Naive thymus-derived CD4-positive, alpha-beta T cell (primary cell): ENCODE data around the gene CELF3. TPM values are rescaled to one million over a fixed set of nuclear protein-coding genes. Genes with fewer than 3 reads are reported as not detected.
A peak's percentile ranks its signal among the peaks of the same experiment; 100 is the strongest.

Source experiments
- ATAC-seq: fragments of 150-1000 bp; cut with Tn5 transposase; 2 replicates; pipeline ENCODE4 v1.10.0; 2021; ENCODE audit warnings: mild to moderate bottlenecking, moderate library complexity
- CTCF ChIA-PET: fragments of 350-600 bp; sonication (Branson Sonifier 250); formaldehyde crosslinking; loops from one replicate; lab custom pipeline; 2021; ENCODE audit warnings: antibody characterized with exemption; lab: Charles Lee
- POLR2A ChIA-PET: fragments of 350-600 bp; sonication (Branson Sonifier 250); formaldehyde crosslinking; loops from one replicate; lab custom pipeline; 2021; ENCODE audit warnings: antibody characterized with exemption, inconsistent platforms; lab: Charles Lee
- DNase-seq, 9 donors: peaks; one replicate each; pipeline versions ENCODE4 v3.0.0 to v3.0.0-alpha.2; 2020 to 2022; ENCODE audit warnings: mixed read lengths in 1 of 9
- H3K27ac ChIP-seq: one replicate; pipeline ENCODE4 v1.7.0; 2013; ENCODE audit warnings: mild to moderate bottlenecking, low read depth, low read length, moderate library complexity
- H3K27me3 ChIP-seq, 2 donors: one replicate each; pipeline ENCODE4 v1.7.0; 2013; ENCODE audit warnings: low read length in 2 of 2, mild to moderate bottlenecking in 2 of 2, moderate library complexity in 2 of 2; ENCODE audit not compliant: control insufficient read depth in 2 of 2, insufficient read depth in 2 of 2
- H3K36me3 ChIP-seq, 3 experiments: 1 replicate in 2 of 3; 2 replicates in 1 of 3; pipeline ENCODE4 v1.7.0; 2013; ENCODE audit warnings: low read length in 3 of 3, mild to moderate bottlenecking in 3 of 3, moderate library complexity in 1 of 3; ENCODE audit not compliant: insufficient read depth in 3 of 3, control insufficient read depth in 2 of 3
- H3K4me1 ChIP-seq, 2 donors: one replicate each; pipeline ENCODE4 v1.7.0; 2013; ENCODE audit warnings: low read length in 2 of 2, mild to moderate bottlenecking in 2 of 2, moderate library complexity in 1 of 2; ENCODE audit not compliant: control insufficient read depth in 2 of 2, insufficient read depth in 2 of 2
- H3K4me3 ChIP-seq: 2 replicates; pipeline ENCODE4 v1.7.0; 2013; ENCODE audit warnings: mild to moderate bottlenecking, low read length
- H3K9me3 ChIP-seq, 3 experiments: 1 replicate in 2 of 3; 2 replicates in 1 of 3; pipeline ENCODE4 v1.7.0; 2013; ENCODE audit warnings: low read length in 3 of 3; ENCODE audit not compliant: control insufficient read depth in 2 of 3
- H3K27ac Mint-ChIP-seq, 9 donors: one replicate each; pipeline ENCODE4 v1.8.0; 2020 to 2022; ENCODE audit warnings: mixed read lengths in 9 of 9, mild to moderate bottlenecking in 8 of 9, moderate library complexity in 5 of 9, inconsistent platforms in 2 of 9
- H3K27me3 Mint-ChIP-seq, 5 donors: one replicate each; pipeline ENCODE4 v1.8.0; 2021 to 2022; ENCODE audit warnings: mixed read lengths in 5 of 5, mild to moderate bottlenecking in 1 of 5
- H3K36me3 Mint-ChIP-seq, 5 donors: one replicate each; pipeline ENCODE4 v1.8.0; 2020 to 2022; ENCODE audit warnings: mixed read lengths in 5 of 5, mild to moderate bottlenecking in 3 of 5, inconsistent platforms in 1 of 5
- H3K4me1 Mint-ChIP-seq, 7 donors: one replicate each; pipeline ENCODE4 v1.8.0; 2020 to 2022; ENCODE audit warnings: mixed read lengths in 7 of 7, mild to moderate bottlenecking in 3 of 7, inconsistent platforms in 1 of 7
- H3K4me3 Mint-ChIP-seq, 10 donors: one replicate each; pipeline ENCODE4 v1.8.0; 2020 to 2022; ENCODE audit warnings: mild to moderate bottlenecking in 10 of 10, mixed read lengths in 10 of 10, moderate library complexity in 6 of 10, inconsistent platforms in 2 of 10
- H3K9me3 Mint-ChIP-seq, 11 donors: one replicate each; pipeline ENCODE4 v1.8.0; 2020 to 2022; ENCODE audit warnings: mixed read lengths in 11 of 11, mild to moderate bottlenecking in 4 of 11, inconsistent platforms in 1 of 11, moderate library complexity in 1 of 11
- intact Hi-C, 2 donors: fragments of 100-400 bp; cut with micrococcal nuclease; formaldehyde crosslinking; loops; one replicate each; pipeline ENCODE4 v1.15.1; 2023
- polyA plus RNA-seq, 2 donors: library from polyadenylated mRNA; unstranded; fragments of 300-500 nt; fragmentation: Illumina TruSeq; gene quantifications; one replicate each; pipeline ENCODE4 v1.2.3, GENCODE V29; 2021
- total RNA-seq, 6 experiments: library from RNA in 5 of 6; stranded (reverse) in 5 of 6; gene quantifications; 1 replicate in 5 of 6; 2 replicates in 1 of 6; pipeline ENCODE4 v1.2.3 and lab custom pipeline; 2021 to 2026

The CELF3 gene
- total and polyA plus RNA-seq, 7 experiments from 2014 or later, result not detected

GRCh38 chr1:151721788-151722510, 5.3 kb upstream of the CELF3 start:
- peaks cover 0 to 1% (median 0%) of the 10 kb centered on the region in 11 donors for H3K9me3 Mint-ChIP-seq
- peak overlapping the region; percentile 67 to 85 (median 80) for H3K4me3 Mint-ChIP-seq
- Histone ChIP-seq H3K9me3 (no peaks in the 10 kb centered on the region), H3K27me3 (peaks cover 3 to 4% of the 10 kb centered on the region in 2 donors), H3K27ac (no peak overlapping the region), H3K4me1 (peaks cover 9 to 14% of the 10 kb centered on the region in 2 donors), H3K36me3 (no peaks in the 10 kb centered on the region), H3K4me3 (peak overlapping the region; percentile 67)
- CTCF ChIA-PET, result interaction anchor here (1.0 to 1.3 kb wide), 2 partner anchors 10 to 12 kb away, joined by 3 to 4 read pairs; no protein-coding TSS in a partner anchor
- peaks cover 54 to 89% (median 68%) of the 10 kb centered on the region in 5 donors for H3K27me3 Mint-ChIP-seq
- intact Hi-C loops, result loop anchor here (1.0 to 5.0 kb wide), 7 partner anchors 35 to 280 kb away; partner anchors contain the start of genes TDRKH (in 2 of the 2), MRPL9 (in 1 of the 2) and SNX27 (in 1 of the 2)
- POLR2A ChIA-PET, result interaction anchor here (0.5 kb wide), 1 partner anchor 1149 kb away, joined by 3 read pairs; no protein-coding TSS in a partner anchor
- H3K27ac Mint-ChIP-seq, result no peak overlapping the region
- peaks cover 0 to 3% (median 0%) of the 10 kb centered on the region in 5 donors for H3K36me3 Mint-ChIP-seq
- H3K4me1 Mint-ChIP-seq, result peaks cover 13 to 37% (median 24%) of the 10 kb centered on the region in 7 donors
- ATAC-seq, result no peak
- no peak for DNase-seq

GRCh38 chr1:151720974-151721787, 4.6 kb upstream of the CELF3 start, which contains the start of gene RIIAD1:
TSS of gene RIIAD1 (plus strand) at chr1:151721522. CDS start at chr1:151721537, 15 bp downstream.
- Mint-ChIP-seq H3K9me3 (peaks cover 0 to 1% (median 0%) of the 10 kb centered on the region in 11 donors), H3K4me3 (peak within 1 kb of the TSS; percentile 71 to 85 (median 83)), H3K27ac (peak within 1 kb of the TSS in 8 of 9 donors; percentile 11 to 85 (median 36)), H3K4me1 (peaks cover 17 to 41% (median 26%) of the 10 kb centered on the region in 7 donors), H3K27me3 (peaks cover 54 to 88% (median 65%) of the 10 kb centered on the region in 5 donors), H3K36me3 (peaks cover 0 to 5% (median 0%) of the 10 kb centered on the region in 5 donors)
- intact Hi-C loops, result loop anchor here (1.0 to 5.0 kb wide), 7 partner anchors 36 to 279 kb away; partner anchors contain the start of genes TDRKH (in 2 of the 2), MRPL9 (in 1 of the 2) and SNX27 (in 1 of the 2)
- no peaks in the 10 kb centered on the region for H3K9me3 ChIP-seq
- no peak within 1 kb of the TSS for H3K27ac ChIP-seq
- ChIA-PET CTCF (interaction anchor here (1.3 kb wide), 1 partner anchor 13 kb away, joined by 4 read pairs; no protein-coding TSS in a partner anchor), POLR2A (no interaction called here)
- DNase-seq (peak in 8 of 9 donors; percentile 17 to 47 (median 40)), ATAC-seq (peak; percentile 85)
- H3K4me3 ChIP-seq, result peak within 1 kb of the TSS; percentile 71
- H3K27me3 ChIP-seq, result peaks cover 4 to 6% of the 10 kb centered on the region in 2 donors
- no peaks in the 10 kb centered on the region for H3K36me3 ChIP-seq
- peaks cover 9 to 14% of the 10 kb centered on the region in 2 donors for H3K4me1 ChIP-seq

GRCh38 chr1:151720554-151720953, 4.0 kb upstream of the CELF3 start:
- peaks cover 19 to 41% (median 26%) of the 10 kb centered on the region in 7 donors for H3K4me1 Mint-ChIP-seq
- peaks cover 0 to 1% (median 0%) of the 10 kb centered on the region in 11 donors for H3K9me3 Mint-ChIP-seq
- Histone ChIP-seq H3K27ac (no peak overlapping the region), H3K4me3 (peak overlapping the region; percentile 71), H3K9me3 (no peaks in the 10 kb centered on the region), H3K36me3 (no peaks in the 10 kb centered on the region), H3K4me1 (peaks cover 9 to 14% of the 10 kb centered on the region in 2 donors), H3K27me3 (peaks cover 0 to 9% of the 10 kb centered on the region in 2 donors)
- ATAC-seq (no peak), DNase-seq (peak in 1 of 9 donors; percentile 18)
- H3K4me3 Mint-ChIP-seq, result peak overlapping the region; percentile 71 to 85 (median 82)
- ChIA-PET POLR2A (no interaction called here), CTCF (interaction anchor here (1.3 kb wide), 1 partner anchor 14 kb away, joined by 4 read pairs; no protein-coding TSS in a partner anchor)
- peaks cover 54 to 88% (median 65%) of the 10 kb centered on the region in 5 donors for H3K27me3 Mint-ChIP-seq
- H3K27ac Mint-ChIP-seq, result peak overlapping the region in 6 of 9 donors; percentile 11 to 85 (median 34)
- intact Hi-C loops, result loop anchor here (5.0 kb wide), 5 partner anchors 37 to 278 kb away; partner anchors contain the start of genes MRPL9 (in 1 of the 2) and TDRKH (in 1 of the 2)
- peaks cover 0 to 5% (median 0%) of the 10 kb centered on the region in 5 donors for H3K36me3 Mint-ChIP-seq

DNA sequence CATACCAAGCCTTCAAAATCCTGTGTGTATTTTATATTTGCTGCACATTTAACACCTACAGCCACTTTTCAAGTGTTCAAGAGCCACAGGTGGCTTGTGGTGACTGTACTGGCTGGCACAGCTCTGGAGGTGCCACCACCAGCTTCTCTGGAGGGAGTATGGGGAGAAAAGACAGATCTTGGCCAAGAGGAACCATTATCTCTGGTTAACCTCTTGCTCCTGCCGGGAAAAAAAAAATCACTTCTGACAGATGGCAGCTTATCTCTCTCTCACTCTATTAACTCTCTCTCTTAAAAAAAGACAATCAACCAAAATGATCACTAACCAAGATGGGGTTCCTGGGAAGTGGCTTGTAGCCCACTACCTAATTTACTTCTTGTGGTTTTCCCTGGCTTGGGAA, 3.5 kb upstream of the CELF3 start:
- Mint-ChIP-seq H3K27ac (no peak overlapping the region), H3K27me3 (peaks cover 54 to 89% (median 65%) of the 10 kb centered on the region in 5 donors), H3K4me3 (peak overlapping the region in 9 of 10 donors; percentile 55 to 85 (median 80)), H3K36me3 (peaks cover 0 to 5% (median 0%) of the 10 kb centered on the region in 5 donors), H3K9me3 (peaks cover 0 to 1% (median 0%) of the 10 kb centered on the region in 11 donors), H3K4me1 (peaks cover 19 to 41% (median 26%) of the 10 kb centered on the region in 7 donors)
- Histone ChIP-seq H3K27me3 (peaks cover 0 to 9% of the 10 kb centered on the region in 2 donors), H3K9me3 (no peaks in the 10 kb centered on the region), H3K27ac (no peak overlapping the region), H3K4me1 (peaks cover 9 to 14% of the 10 kb centered on the region in 2 donors), H3K4me3 (no peak overlapping the region), H3K36me3 (no peaks in the 10 kb centered on the region)
- ChIA-PET CTCF (no interaction called here), POLR2A (no interaction called here)
- ATAC-seq, result no peak
- no peak for DNase-seq
- intact Hi-C loops, result loop anchor here (5.0 kb wide), 5 partner anchors 37 to 278 kb away; partner anchors contain the start of genes MRPL9 (in 1 of the 2) and TDRKH (in 1 of the 2)

- POLR2A ChIA-PET, result no interaction called here
- Histone ChIP-seq H3K36me3 (no peaks in the 10 kb centered on the region), H3K4me3 (no peak overlapping the region), H3K27me3 (peaks cover 0 to 9% of the 10 kb centered on the region in 2 donors), H3K27ac (no peak overlapping the region), H3K4me1 (peaks cover 9 to 14% of the 10 kb centered on the region in 2 donors), H3K9me3 (no peaks in the 10 kb centered on the region)
- Mint-ChIP-seq H3K4me1 (peaks cover 19 to 41% (median 26%) of the 10 kb centered on the region in 7 donors), H3K9me3 (peaks cover 0 to 1% (median 0%) of the 10 kb centered on the region in 11 donors), H3K27me3 (peaks cover 57 to 85% (median 67%) of the 10 kb centered on the region in 5 donors), H3K4me3 (no peak overlapping the region), H3K36me3 (peaks cover 0 to 5% (median 0%) of the 10 kb centered on the region in 5 donors), H3K27ac (no peak overlapping the region)
- ATAC-seq (no peak), DNase-seq (no peak)
- CTCF ChIA-PET, result no interaction called here
- intact Hi-C loops, result no loop called here
Measured at GRCh38 chr1:151718666-151719065, 2.1 kb upstream of the CELF3 start.
